ENCODE measurements around the gene ATRX. TPM values are rescaled to one million over a fixed set of nuclear protein-coding genes. Genes with fewer than 3 reads are reported as not detected.
"Not testable (repeated sequence)": the region's sequence is repeated elsewhere in the genome, so short reads cannot be mapped to it uniquely, and the experiment has no call there.

ATRX gene
- total RNA-seq, 4 donors from 2014 or later = 34.7 to 75.9 (median 50.5) TPM

DNA sequence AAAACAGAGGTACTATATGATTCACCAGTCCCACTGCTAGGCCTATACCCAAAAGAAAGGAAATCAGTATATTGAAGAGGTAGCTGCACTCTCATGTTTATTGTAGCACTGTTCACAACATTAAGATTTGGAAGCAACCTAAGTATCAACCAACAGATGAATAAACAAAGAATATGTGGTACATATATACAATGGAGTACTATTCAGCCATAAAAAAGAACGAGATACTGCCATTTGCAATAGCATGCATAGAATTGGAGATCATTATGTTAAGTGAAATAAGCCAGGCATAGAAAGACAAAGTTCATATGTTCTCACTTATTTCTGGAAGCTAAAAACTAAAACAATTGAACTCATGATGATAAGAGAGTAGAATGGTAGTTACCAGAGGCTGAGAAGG is 266.3 kb downstream of the ATRX start:
- Histone ChIP-seq H3K27me3 (no peaks in the 10 kb centered on the region), H3K27ac (no peak overlapping the region), H3K4me3 (no peak overlapping the region), H3K4me1 (no peaks in the 10 kb centered on the region), H3K36me3 (peaks cover 0 to 21% of the 10 kb centered on the region in 2 donors), H3K9me3 (no peaks in the 10 kb centered on the region)
- no peak for DNase-seq
- in situ Hi-C loops (cut with MboI; ENCODE audit: low sequenced_read_pairs in 4 of 4) = no loop called here
- no peak for ATAC-seq
- intact Hi-C loops (cut with DNase I; ENCODE audit: low total_unique reads) = no loop called here
- no peak for TF ChIP-seq POLR2A (IDR thresholded peaks at IDR 0.05)
- TF ChIP-seq, protein P1, sequence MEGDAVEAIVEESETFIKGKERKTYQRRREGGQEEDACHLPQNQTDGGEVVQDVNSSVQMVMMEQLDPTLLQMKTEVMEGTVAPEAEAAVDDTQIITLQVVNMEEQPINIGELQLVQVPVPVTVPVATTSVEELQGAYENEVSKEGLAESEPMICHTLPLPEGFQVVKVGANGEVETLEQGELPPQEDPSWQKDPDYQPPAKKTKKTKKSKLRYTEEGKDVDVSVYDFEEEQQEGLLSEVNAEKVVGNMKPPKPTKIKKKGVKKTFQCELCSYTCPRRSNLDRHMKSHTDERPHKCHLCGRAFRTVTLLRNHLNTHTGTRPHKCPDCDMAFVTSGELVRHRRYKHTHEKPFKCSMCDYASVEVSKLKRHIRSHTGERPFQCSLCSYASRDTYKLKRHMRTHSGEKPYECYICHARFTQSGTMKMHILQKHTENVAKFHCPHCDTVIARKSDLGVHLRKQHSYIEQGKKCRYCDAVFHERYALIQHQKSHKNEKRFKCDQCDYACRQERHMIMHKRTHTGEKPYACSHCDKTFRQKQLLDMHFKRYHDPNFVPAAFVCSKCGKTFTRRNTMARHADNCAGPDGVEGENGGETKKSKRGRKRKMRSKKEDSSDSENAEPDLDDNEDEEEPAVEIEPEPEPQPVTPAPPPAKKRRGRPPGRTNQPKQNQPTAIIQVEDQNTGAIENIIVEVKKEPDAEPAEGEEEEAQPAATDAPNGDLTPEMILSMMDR (IDR thresholded peaks at IDR 0.05 in 4 of 5, conservative IDR thresholded peaks at IDR 0.05 in 1 of 5) = no peak

DNA sequence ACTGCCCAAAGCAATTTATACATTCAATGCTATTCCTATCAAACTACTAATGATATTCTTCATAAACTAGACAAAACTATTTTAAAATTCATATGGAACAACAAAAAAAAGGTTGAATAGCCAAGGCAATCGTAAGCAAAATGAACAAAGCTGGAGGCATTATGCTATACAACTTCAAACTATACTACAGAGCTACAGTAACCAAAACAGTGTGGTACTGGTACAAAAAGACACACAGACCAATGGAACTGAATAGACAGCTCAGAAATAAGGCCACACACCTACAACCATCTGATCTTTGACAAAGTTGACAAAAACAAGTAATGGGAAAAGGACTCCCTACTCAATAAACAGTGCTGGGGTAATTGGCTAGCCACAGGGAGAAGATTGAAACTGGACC is 271.8 kb downstream of the ATRX start:
- no peak for TF ChIP-seq POLR2A (IDR thresholded peaks at IDR 0.05)
- TF ChIP-seq, protein P1 (IDR thresholded peaks at IDR 0.05 in 4 of 5, conservative IDR thresholded peaks at IDR 0.05 in 1 of 5) = no peak
- in situ Hi-C loops (cut with MboI; ENCODE audit: low sequenced_read_pairs in 4 of 4) (no loop called here), intact Hi-C loops (cut with DNase I; ENCODE audit: low total_unique reads) (no loop called here)
- Histone ChIP-seq H3K9me3 (peaks cover 0 to 8% (median 0%) of the 10 kb centered on the region in 3 donors), H3K36me3 (peaks cover 0 to 11% of the 10 kb centered on the region in 2 donors), H3K4me3 (no peak overlapping the region), H3K4me1 (no peaks in the 10 kb centered on the region), H3K27ac (no peak overlapping the region), H3K27me3 (no peaks in the 10 kb centered on the region)
- ATAC-seq (no peak), DNase-seq (no peak)

DNA sequence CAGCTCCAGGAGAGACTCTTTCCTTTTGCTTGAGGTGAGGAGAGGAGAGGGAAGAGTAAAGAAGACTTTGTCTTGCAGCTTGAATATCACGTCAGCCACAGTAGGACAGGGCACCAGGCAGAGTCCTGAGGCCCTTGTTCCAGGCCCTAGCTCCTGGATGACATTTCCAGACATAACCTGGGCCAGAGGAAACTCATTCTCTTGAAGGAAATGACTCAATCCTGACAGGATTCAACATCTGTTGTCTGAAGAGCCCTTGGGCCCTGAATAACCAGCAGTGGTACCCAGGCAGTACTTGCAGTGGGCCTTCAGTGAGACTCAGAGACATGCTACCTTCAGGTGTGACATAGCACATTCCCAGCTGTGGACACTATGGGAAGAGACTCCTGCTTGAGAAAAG is 276.0 kb downstream of the ATRX start:
- ATAC-seq = no peak
- no peak overlapping the region for H3K4me3 ChIP-seq
- H3K27ac ChIP-seq = peak overlapping the region in 1 of 4 donors; percentile 15
- peaks cover 0 to 11% of the 10 kb centered on the region in 2 donors for H3K36me3 ChIP-seq
- DNase-seq = no peak
- in situ Hi-C loops (cut with MboI; ENCODE audit: low sequenced_read_pairs in 4 of 4) = no loop called here
- H3K27me3 ChIP-seq = no peaks in the 10 kb centered on the region
- intact Hi-C loops (cut with DNase I; ENCODE audit: low total_unique reads) = no loop called here
- H3K9me3 ChIP-seq = peaks cover 0 to 8% (median 0%) of the 10 kb centered on the region in 3 donors
- H3K4me1 ChIP-seq = no peaks in the 10 kb centered on the region
- TF ChIP-seq, protein P1 (IDR thresholded peaks at IDR 0.05 in 4 of 5, conservative IDR thresholded peaks at IDR 0.05 in 1 of 5) = no peak
- TF ChIP-seq POLR2A (IDR thresholded peaks at IDR 0.05) = no peak

DNA sequence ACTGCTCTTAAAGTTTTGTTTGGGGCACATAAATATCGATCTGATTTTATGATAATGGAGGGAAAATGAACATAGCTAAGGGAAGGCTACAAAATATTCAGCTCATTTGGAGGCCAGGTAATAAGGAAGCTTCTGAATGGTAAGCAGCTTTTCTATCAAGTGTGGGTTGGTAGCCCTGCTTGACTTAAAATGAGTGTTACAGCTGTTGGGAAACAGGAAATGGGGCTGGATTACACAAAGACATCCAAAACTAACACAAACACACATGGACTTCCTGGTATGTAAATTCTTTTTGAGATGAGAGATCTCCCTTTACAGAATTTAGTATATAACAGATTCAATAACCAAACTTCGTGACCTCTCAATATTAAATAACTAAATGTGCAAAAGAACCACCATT is 280.8 kb downstream of the ATRX start:
- H3K4me3 ChIP-seq = no peak overlapping the region
- TF ChIP-seq POLR2A (IDR thresholded peaks at IDR 0.05) = no peak
- TF ChIP-seq, protein P1 (IDR thresholded peaks at IDR 0.05 in 4 of 5, conservative IDR thresholded peaks at IDR 0.05 in 1 of 5) = no peak
- H3K27me3 ChIP-seq = no peaks in the 10 kb centered on the region
- peaks cover 0 to under 1% of the 10 kb centered on the region in 2 donors for H3K36me3 ChIP-seq
- no peak overlapping the region for H3K27ac ChIP-seq
- DNase-seq = no peak
- intact Hi-C loops (cut with DNase I; ENCODE audit: low total_unique reads) = loop anchor here (10.0 kb wide), 1 partner anchor 280 kb away; the partner anchor contains the start of gene ATRX
- in situ Hi-C loops (cut with MboI; ENCODE audit: low sequenced_read_pairs in 4 of 4) = no loop called here
- no peaks in the 10 kb centered on the region for H3K9me3 ChIP-seq
- ATAC-seq = no peak
- H3K4me1 ChIP-seq = no peaks in the 10 kb centered on the region

DNA sequence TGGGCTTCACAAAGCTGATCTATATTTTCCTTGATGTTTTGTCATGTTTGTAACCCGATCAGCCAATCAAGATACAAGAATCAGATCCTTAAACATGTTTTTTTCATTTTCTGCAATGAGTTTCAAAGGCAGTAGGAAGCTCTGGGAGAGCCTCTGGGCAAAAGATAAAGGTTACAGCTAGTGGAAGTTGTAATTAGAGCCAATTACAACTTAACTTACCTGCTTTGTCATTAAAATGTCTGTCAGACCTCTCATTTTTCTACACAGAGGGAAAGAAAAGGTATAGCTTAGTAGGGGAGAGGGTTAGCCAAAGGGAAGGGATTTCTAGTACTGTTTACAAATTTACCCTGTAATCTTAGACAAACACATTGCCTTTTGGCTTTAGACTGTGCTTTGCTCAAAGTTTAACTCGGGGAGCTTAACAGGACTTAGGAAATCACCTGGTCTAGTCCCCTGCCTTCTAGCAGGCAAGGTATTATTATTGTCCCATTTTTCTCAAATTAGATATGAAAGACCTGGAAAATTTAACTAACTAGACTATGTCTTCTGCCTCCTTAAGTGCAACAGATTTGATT is 283.0 kb downstream of the ATRX start:
- no peak for ATAC-seq
- H3K27ac ChIP-seq = no peak overlapping the region
- H3K9me3 ChIP-seq = no peaks in the 10 kb centered on the region
- TF ChIP-seq POLR2A (IDR thresholded peaks at IDR 0.05) = no peak
- TF ChIP-seq, protein P1 (IDR thresholded peaks at IDR 0.05 in 4 of 5, conservative IDR thresholded peaks at IDR 0.05 in 1 of 5) = no peak
- intact Hi-C loops (cut with DNase I; ENCODE audit: low total_unique reads) = loop anchor here (10.0 kb wide), 1 partner anchor 282 kb away; the partner anchor contains the start of gene ATRX
- no peak for DNase-seq
- in situ Hi-C loops (cut with MboI; ENCODE audit: low sequenced_read_pairs in 4 of 4) = no loop called here
- no peaks in the 10 kb centered on the region for H3K36me3 ChIP-seq
- H3K27me3 ChIP-seq = no peaks in the 10 kb centered on the region
- H3K4me1 ChIP-seq = no peaks in the 10 kb centered on the region
- no peak overlapping the region for H3K4me3 ChIP-seq

DNA sequence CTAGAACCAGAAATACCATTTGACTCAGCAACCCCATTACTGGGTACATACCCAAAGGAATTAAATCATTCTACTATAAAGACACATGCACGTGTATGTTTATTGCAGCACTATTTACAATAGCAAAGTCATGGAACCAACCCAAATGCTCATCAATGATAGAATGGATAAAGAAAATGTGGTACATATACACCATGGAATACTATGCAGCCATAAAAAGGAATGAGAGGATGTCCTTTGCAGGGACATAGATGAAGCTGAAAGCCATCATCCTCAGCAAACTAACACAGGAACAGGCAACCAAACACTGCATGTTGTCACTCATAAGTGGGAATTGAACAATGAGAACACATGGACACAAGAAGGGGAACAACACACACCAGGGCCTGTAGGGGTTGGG is 285.9 kb downstream of the ATRX start:
- intact Hi-C loops (cut with DNase I; ENCODE audit: low total_unique reads) = loop anchor here (10.0 kb wide), 1 partner anchor 285 kb away; the partner anchor contains the start of gene ATRX
- in situ Hi-C loops (cut with MboI; ENCODE audit: low sequenced_read_pairs in 4 of 4) = not testable (repeated sequence)

More for the DNA sequence above, 285.9 kb downstream of the ATRX start:
- not testable (repeated sequence) for DNase-seq, H3K9me3 ChIP-seq, H3K4me1 ChIP-seq, H3K4me3 ChIP-seq, H3K36me3 ChIP-seq, ATAC-seq, H3K27me3 ChIP-seq, H3K27ac ChIP-seq

Data from gastrocnemius medialis (tissue), 4 donors.